Ovary (tissue), 9 donors: ENCODE data around the gene CTNNA3. TPM values are rescaled to one million over a fixed set of nuclear protein-coding genes. Genes with fewer than 3 reads are reported as not detected.

Source experiments
- DNase-seq, 5 donors: peaks; one replicate each; pipeline ENCODE4 v3.0.0-alpha.2; 2019 to 2020
- H3K27ac ChIP-seq, 2 donors: fragments of 200-600 bp; one replicate each; pipeline versions ENCODE4 v1.5.1 to v1.8.0; 2019 to 2022
- H3K27me3 ChIP-seq: fragments of 200-600 bp; one replicate; pipeline ENCODE4 v1.8.0; 2022
- H3K36me3 ChIP-seq: fragments of 200-600 bp; sonication (generic); one replicate; pipeline ENCODE4 v1.5.1; 2019
- H3K4me1 ChIP-seq: one replicate; pipeline ENCODE4 v1.8.1; 2013; ENCODE audit warnings: mild to moderate bottlenecking, moderate library complexity; ENCODE audit not compliant: insufficient read depth
- H3K4me3 ChIP-seq: fragments of 200-600 bp; sonication (generic); one replicate; pipeline ENCODE4 v1.5.1; 2017
- H3K9me3 ChIP-seq, 2 donors: fragments of 200-600 bp in 1 of 2; sonication (generic) in 1 of 2; one replicate each; pipeline versions ENCODE4 v1.5.1 to v1.8.1; 2013 to 2019; ENCODE audit warnings: mild to moderate bottlenecking in 1 of 2, moderate library complexity in 1 of 2
- CTCF ChIP-seq, 3 donors: fragments of 450-650 bp in 2 of 3; fragments of 200-600 bp in 1 of 3; IDR thresholded peaks; one replicate each; pipeline versions ENCODE4 v1.5.1 to v1.8.0; 2016 to 2022; ENCODE audit warnings: antibody characterized with exemption in 3 of 3, mild to moderate bottlenecking in 1 of 3
- EP300 ChIP-seq: sonication (generic); formaldehyde crosslinking; IDR thresholded peaks from one replicate; pipeline ENCODE4 v1.6.1; 2017; ENCODE audit warnings: antibody characterized with exemption
- POLR2A ChIP-seq: fragments of 450-650 bp; IDR thresholded peaks from one replicate; pipeline ENCODE4 v1.6.1; 2017; ENCODE audit warnings: antibody characterized with exemption, mild to moderate bottlenecking, moderate library complexity
- WGBS, 3 donors: extraction: QIAGEN DNeasy Blood & Tissue Kit in 1 of 3; methylation state at CpG; one replicate each; pipeline versions ENCODE4 v1.1.5 to v1.1.7; 2013 to 2017; 5-methylcytosine and 5-hydroxymethylcytosine counted together
- intact Hi-C, 4 donors: fragments of 100-400 bp; cut with DNase I; formaldehyde crosslinking; loops; one replicate each; pipeline versions ENCODE4 v1.11.0 to v1.15.1; 2022 to 2023
- polyA plus RNA-seq, 2 donors: library from polyadenylated mRNA; stranded (reverse); fragments of 200-250 nt in 1 of 2; fragments of 350-450 nt in 1 of 2; fragmentation: Illumina TruSeq in 1 of 2; extraction: RNeasy Lipid Tissue Mini Kit (QIAGEN cat#74804) in 1 of 2; gene quantifications; one replicate each; pipeline ENCODE4 v1.2.3, GENCODE V29; 2013 to 2014
- total RNA-seq, 7 donors: library from RNA; depleted of rRNA in 2 of 7; stranded (reverse); fragments of >200 nt in 2 of 7; fragmentation: NEBNext Ultra II Directional in 3 of 7; extraction: Animal tissue kit (Norgen Biotek cat#: 25700) in 3 of 7; gene quantifications; one replicate each; pipeline versions ENCODE4 v1.1.0 to v1.2.4, GENCODE V29; 2016 to 2023
- donor health status: DM: no; HTN: no; CAD: no; lungs with moderate emphysema.
- donor health status: DM: no; HTN: no; CAD: no.
- donor health status: Bipolar disorder and iron deficiency.
- donor health status: DM: yes; HTN: yes; CAD: no.
- donor health status: DM: no; HTN: no; CAD: no.
- donor health status: DM: yes; HTN: yes; CAD: no.

Gene CTNNA3
- total and polyA plus RNA-seq, 9 donors, result 1.9 to 9.7 (median 4.0) TPM

GRCh38 chr10:66463611-66464010 is 1232.4 kb downstream of the CTNNA3 start:
- no peak overlapping the region for H3K4me3 ChIP-seq
- no peak overlapping the region for H3K27ac ChIP-seq
- TF ChIP-seq CTCF (IDR thresholded peaks at IDR 0.05) (no peak), EP300 (no peak), POLR2A (no peak)
- 64 to 68% (median 66%) methylated on average over 3 of the region's 3 CpGs for WGBS, 3 donors
- H3K27me3 ChIP-seq, result no peaks in the 10 kb centered on the region
- no peaks in the 10 kb centered on the region for H3K4me1 ChIP-seq
- no peaks in the 10 kb centered on the region for H3K9me3 ChIP-seq
- no peak for DNase-seq
- H3K36me3 ChIP-seq, result no peaks in the 10 kb centered on the region
- intact Hi-C loops, result no loop called here

GRCh38 chr10:66457629-66458028 is 1238.4 kb downstream of the CTNNA3 start:
- Histone ChIP-seq H3K4me1 (no peaks in the 10 kb centered on the region), H3K36me3 (no peaks in the 10 kb centered on the region), H3K9me3 (no peaks in the 10 kb centered on the region), H3K4me3 (no peak overlapping the region), H3K27ac (no peak overlapping the region), H3K27me3 (no peaks in the 10 kb centered on the region)
- intact Hi-C loops, result no loop called here
- DNase-seq, result no peak
- TF ChIP-seq EP300, result no peak
- no peak for TF ChIP-seq CTCF (IDR thresholded peaks at IDR 0.05)
- no peak for TF ChIP-seq POLR2A
- 64 to 76% (median 68%) methylated on average over 1 of the region's 1 CpG for WGBS, 3 donors

GRCh38 chr10:66455304-66455703 is 1240.7 kb downstream of the CTNNA3 start:
- Histone ChIP-seq H3K9me3 (no peaks in the 10 kb centered on the region), H3K4me3 (no peak overlapping the region), H3K4me1 (no peaks in the 10 kb centered on the region), H3K27ac (no peak overlapping the region), H3K27me3 (no peaks in the 10 kb centered on the region), H3K36me3 (no peaks in the 10 kb centered on the region)
- intact Hi-C loops, result no loop called here
- 60 to 79% (median 67%) methylated on average over 2 of the region's 2 CpGs for WGBS, 3 donors
- no peak for DNase-seq
- TF ChIP-seq EP300 (no peak), POLR2A (no peak), CTCF (IDR thresholded peaks at IDR 0.05) (no peak)

- no peak for DNase-seq
- WGBS, 3 donors, result 80 to 90% (median 90%) methylated on average over 1 of the region's 1 CpG
- H3K36me3 ChIP-seq, result no peaks in the 10 kb centered on the region
- TF ChIP-seq CTCF (IDR thresholded peaks at IDR 0.05) (no peak), EP300 (no peak), POLR2A (no peak)
- no peaks in the 10 kb centered on the region for H3K27me3 ChIP-seq
- no peak overlapping the region for H3K4me3 ChIP-seq
- intact Hi-C loops, result no loop called here
- H3K9me3 ChIP-seq, result no peaks in the 10 kb centered on the region
- no peaks in the 10 kb centered on the region for H3K4me1 ChIP-seq
- H3K27ac ChIP-seq, result no peak overlapping the region
These were observed 1255.4 kb downstream of the CTNNA3 start for GRCh38 chr10:66440568-66440967.

GRCh38 chr10:66414943-66415342 is 1281.1 kb downstream of the CTNNA3 start:
- no peak for DNase-seq
- Histone ChIP-seq H3K4me3 (no peak overlapping the region), H3K27me3 (no peaks in the 10 kb centered on the region), H3K27ac (no peak overlapping the region), H3K9me3 (no peaks in the 10 kb centered on the region), H3K4me1 (no peaks in the 10 kb centered on the region), H3K36me3 (no peaks in the 10 kb centered on the region)
- WGBS, 3 donors, result 91 to 97% (median 96%) methylated on average over 2 of the region's 2 CpGs
- intact Hi-C loops, result no loop called here
- TF ChIP-seq POLR2A (no peak), EP300 (no peak), CTCF (IDR thresholded peaks at IDR 0.05) (no peak)
